CD4-positive, alpha-beta memory T cell (primary cell): Measurements from ENCODE around the gene HGD. TPM values are rescaled to one million over a fixed set of nuclear protein-coding genes. Genes with fewer than 3 reads are reported as not detected.

Experiments
- CTCF ChIA-PET: fragments of 350-600 bp; sonication (Branson Sonifier 250); formaldehyde crosslinking; loops from one replicate; lab custom pipeline; 2021; ENCODE audit warnings: inconsistent platforms; ENCODE audit not compliant: partially characterized antibody; lab: Charles Lee
- POLR2A ChIA-PET: fragments of 350-600 bp; sonication (Branson Sonifier 250); formaldehyde crosslinking; loops from one replicate; lab custom pipeline; 2021; ENCODE audit not compliant: partially characterized antibody; lab: Charles Lee
- DNase-seq, 5 donors: peaks; one replicate each; pipeline versions ENCODE4 v3.0.0 to v3.0.0-alpha.2; 2020 to 2022; ENCODE audit warnings: mixed read lengths in 1 of 5
- H3K27ac ChIP-seq: one replicate; pipeline ENCODE4 v1.7.0; 2013; ENCODE audit warnings: low read depth, low read length
- H3K27me3 ChIP-seq: 2 replicates; pipeline ENCODE4 v1.7.0; 2013; ENCODE audit warnings: mild to moderate bottlenecking, low read length, moderate library complexity; ENCODE audit not compliant: insufficient read depth
- H3K36me3 ChIP-seq: 2 replicates; pipeline ENCODE4 v1.7.0; 2013; ENCODE audit warnings: mild to moderate bottlenecking, low read length, moderate library complexity; ENCODE audit not compliant: insufficient read depth
- H3K4me1 ChIP-seq: 2 replicates; pipeline ENCODE4 v1.7.0; 2013; ENCODE audit warnings: mild to moderate bottlenecking, low read length, moderate library complexity; ENCODE audit not compliant: insufficient read depth
- H3K4me3 ChIP-seq, 2 donors: one replicate each; pipeline ENCODE4 v1.7.0; 2013; ENCODE audit warnings: low read length in 2 of 2, mild to moderate bottlenecking in 1 of 2
- H3K9me3 ChIP-seq, 2 donors: one replicate each; pipeline ENCODE4 v1.7.0; 2013; ENCODE audit warnings: low read length in 2 of 2, control low read depth in 1 of 2; ENCODE audit not compliant: control insufficient read depth in 1 of 2
- H3K27ac Mint-ChIP-seq, 7 donors: one replicate each; pipeline ENCODE4 v1.8.0; 2020 to 2021; ENCODE audit warnings: mixed read lengths in 7 of 7, mild to moderate bottlenecking in 6 of 7, inconsistent platforms in 3 of 7, moderate library complexity in 3 of 7
- H3K27me3 Mint-ChIP-seq, 2 donors: one replicate each; pipeline ENCODE4 v1.8.0; 2020 to 2021; ENCODE audit warnings: mixed read lengths in 2 of 2
- H3K36me3 Mint-ChIP-seq, 2 donors: one replicate each; pipeline ENCODE4 v1.8.0; 2020 to 2021; ENCODE audit warnings: mixed read lengths in 2 of 2, inconsistent platforms in 1 of 2, mild to moderate bottlenecking in 1 of 2
- H3K4me1 Mint-ChIP-seq, 4 donors: one replicate each; pipeline ENCODE4 v1.8.0; 2020 to 2021; ENCODE audit warnings: mixed read lengths in 4 of 4, mild to moderate bottlenecking in 1 of 4
- H3K4me3 Mint-ChIP-seq, 8 donors: one replicate each; pipeline ENCODE4 v1.8.0; 2020 to 2021; ENCODE audit warnings: mixed read lengths in 8 of 8, mild to moderate bottlenecking in 7 of 8, moderate library complexity in 6 of 8, inconsistent platforms in 3 of 8
- H3K9me3 Mint-ChIP-seq, 8 donors: one replicate each; pipeline ENCODE4 v1.8.0; 2020 to 2021; ENCODE audit warnings: mixed read lengths in 8 of 8, mild to moderate bottlenecking in 5 of 8, inconsistent platforms in 3 of 8, moderate library complexity in 1 of 8
- intact Hi-C: fragments of 100-400 bp; cut with micrococcal nuclease; formaldehyde crosslinking; loops from one replicate; pipeline ENCODE4 v1.15.1; 2023
- polyA plus RNA-seq, 2 donors: library from polyadenylated mRNA; unstranded; fragments of 300-500 nt; fragmentation: Illumina TruSeq; gene quantifications; one replicate each; pipeline ENCODE4 v1.2.3, GENCODE V29; 2021
- total RNA-seq, 2 experiments: library from RNA; stranded (reverse); gene quantifications; one replicate each; pipeline ENCODE4 v1.2.3, GENCODE V29; 2021

Gene HGD
- total and polyA plus RNA-seq, 4 experiments from 2014 or later, result 2.6 to 3.0 TPM; not detected in 2

DNA sequence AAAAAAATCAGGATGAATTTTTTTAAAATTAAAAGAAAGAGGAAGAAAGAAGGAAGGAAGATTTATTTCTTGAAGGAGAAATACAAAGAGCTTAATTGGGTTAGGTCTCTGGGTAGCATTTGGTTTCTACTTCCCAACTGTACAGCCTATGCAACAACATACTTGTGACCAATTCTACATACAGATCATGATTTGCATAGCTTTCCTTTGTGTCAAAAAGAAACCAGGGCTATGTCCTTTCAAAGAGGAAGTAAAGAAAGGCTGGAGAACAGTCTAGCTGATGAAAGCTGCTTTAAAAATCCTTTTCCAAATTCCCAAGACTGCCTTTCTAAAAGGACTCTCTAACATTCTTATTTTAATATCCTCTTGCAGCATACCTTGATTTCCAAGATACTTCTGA, 6.1 kb upstream of the HGD start:
- Histone ChIP-seq H3K27me3 (no peaks in the 10 kb centered on the region), H3K4me3 (no peak overlapping the region), H3K9me3 (no peaks in the 10 kb centered on the region), H3K4me1 (no peaks in the 10 kb centered on the region), H3K36me3 (no peaks in the 10 kb centered on the region), H3K27ac (no peak overlapping the region)
- no peak overlapping the region for H3K4me3 Mint-ChIP-seq
- ChIA-PET CTCF (no interaction called here), POLR2A (interaction anchor here (1.1 kb wide), 1 partner anchor 31 kb away, joined by 3 read pairs; no protein-coding TSS in a partner anchor)
- H3K36me3 Mint-ChIP-seq, result peaks cover 33 to 35% of the 10 kb centered on the region in 2 donors
- no peak for DNase-seq
- no peaks in the 10 kb centered on the region for H3K9me3 Mint-ChIP-seq
- H3K4me1 Mint-ChIP-seq, result no peaks in the 10 kb centered on the region
- no peaks in the 10 kb centered on the region for H3K27me3 Mint-ChIP-seq
- no peak overlapping the region for H3K27ac Mint-ChIP-seq
- intact Hi-C loops, result no loop called here

DNA sequence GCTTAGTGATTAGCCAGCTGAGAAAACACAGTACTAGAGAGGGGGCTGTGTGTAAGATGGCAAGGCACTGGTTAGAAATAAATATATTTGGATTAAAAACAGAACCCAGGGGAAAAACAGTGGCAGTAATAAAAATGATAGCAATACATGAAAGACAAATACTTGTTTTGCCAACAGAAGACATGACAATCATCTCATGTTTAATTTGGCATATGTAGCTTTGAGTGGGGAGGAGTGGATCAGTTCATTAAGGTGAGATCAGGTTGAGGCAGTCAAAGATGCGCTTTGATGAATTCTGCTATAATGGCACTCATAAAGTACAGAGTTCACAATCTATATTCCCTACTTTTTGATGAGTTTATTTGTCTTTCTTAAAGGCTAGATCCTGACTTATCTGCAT, 3.4 kb upstream of the HGD start:
- Histone ChIP-seq H3K4me3 (no peak overlapping the region), H3K9me3 (no peaks in the 10 kb centered on the region), H3K4me1 (no peaks in the 10 kb centered on the region), H3K36me3 (no peaks in the 10 kb centered on the region), H3K27me3 (no peaks in the 10 kb centered on the region), H3K27ac (no peak overlapping the region)
- no peak for DNase-seq
- CTCF ChIA-PET, result interaction anchor here (0.9 kb wide), 1 partner anchor 14 kb away, joined by 3 read pairs; no protein-coding TSS in a partner anchor
- Mint-ChIP-seq H3K9me3 (no peaks in the 10 kb centered on the region), H3K27me3 (no peaks in the 10 kb centered on the region), H3K27ac (no peak overlapping the region), H3K4me1 (peaks cover 0 to 1% (median 0%) of the 10 kb centered on the region in 4 donors), H3K36me3 (peaks cover 21 to 25% of the 10 kb centered on the region in 2 donors), H3K4me3 (no peak overlapping the region)
- intact Hi-C loops, result no loop called here
- POLR2A ChIA-PET, result no interaction called here

DNA sequence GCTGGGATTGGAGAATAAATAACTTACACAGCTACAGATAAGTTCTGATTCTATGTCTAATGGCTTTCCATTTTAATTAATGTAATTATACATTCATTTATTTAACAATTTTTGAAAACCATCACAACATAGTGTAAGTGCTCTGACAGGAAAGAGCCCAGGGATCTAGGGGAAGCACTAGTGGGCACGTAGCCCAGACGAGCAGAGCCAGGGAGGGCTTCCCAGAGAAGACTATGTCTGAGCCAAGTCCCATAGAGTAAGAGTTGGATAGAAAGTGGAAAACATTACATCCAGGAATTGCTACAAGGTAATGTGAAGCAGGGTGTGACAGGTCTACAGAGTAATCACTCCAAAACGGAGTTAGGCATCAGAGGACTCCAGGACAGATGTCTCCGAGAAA, 2.9 kb upstream of the HGD start:
- Mint-ChIP-seq H3K4me3 (no peak overlapping the region), H3K36me3 (peaks cover 21 to 24% of the 10 kb centered on the region in 2 donors), H3K4me1 (peaks cover 0 to 1% (median 0%) of the 10 kb centered on the region in 4 donors), H3K27ac (peak overlapping the region in 1 of 7 donors; percentile 49), H3K27me3 (no peaks in the 10 kb centered on the region), H3K9me3 (no peaks in the 10 kb centered on the region)
- Histone ChIP-seq H3K36me3 (no peaks in the 10 kb centered on the region), H3K9me3 (no peaks in the 10 kb centered on the region), H3K27me3 (no peaks in the 10 kb centered on the region), H3K4me3 (no peak overlapping the region), H3K27ac (no peak overlapping the region), H3K4me1 (no peaks in the 10 kb centered on the region)
- DNase-seq, result no peak
- ChIA-PET CTCF (interaction anchor here (0.9 kb wide), 1 partner anchor 14 kb away, joined by 3 read pairs; no protein-coding TSS in a partner anchor), POLR2A (no interaction called here)
- intact Hi-C loops, result no loop called here

DNA sequence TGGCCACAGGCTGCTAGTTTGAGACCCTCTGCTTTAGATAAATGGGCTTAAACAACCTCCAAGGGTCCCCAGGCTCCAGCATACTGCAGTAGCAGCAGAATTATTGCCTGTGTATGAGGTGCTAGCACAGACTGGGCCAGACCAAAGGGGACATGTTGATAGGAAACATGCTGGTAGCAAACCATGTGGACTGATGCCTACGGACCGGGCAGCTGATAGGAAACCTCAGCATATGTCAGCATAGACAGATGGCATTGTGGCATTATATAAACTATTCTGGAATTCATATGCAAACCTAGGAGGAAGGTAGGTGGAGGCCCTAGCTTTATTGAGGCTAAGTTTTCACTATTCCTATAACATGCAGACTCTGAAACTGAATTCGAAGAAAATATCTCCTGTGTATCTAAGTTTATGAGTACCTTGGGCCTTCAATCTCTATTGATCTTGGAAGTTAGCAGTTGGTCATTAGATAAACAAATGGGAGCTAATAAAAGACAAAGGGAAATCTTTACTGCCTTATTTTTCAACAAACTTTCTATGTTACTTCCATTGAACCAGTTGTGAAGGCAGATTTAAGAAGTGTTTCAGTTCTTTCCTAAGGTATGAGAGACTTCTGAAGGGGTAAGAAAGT, 1.7 kb upstream of the HGD start:
- ChIA-PET POLR2A (no interaction called here), CTCF (no interaction called here)
- Mint-ChIP-seq H3K4me3 (no peak overlapping the region), H3K4me1 (peaks cover 0 to 1% (median 0%) of the 10 kb centered on the region in 4 donors), H3K36me3 (peaks cover 14 to 15% of the 10 kb centered on the region in 2 donors), H3K27ac (peak overlapping the region in 1 of 7 donors; percentile 59), H3K9me3 (no peaks in the 10 kb centered on the region), H3K27me3 (no peaks in the 10 kb centered on the region)
- H3K27ac ChIP-seq, result no peak overlapping the region
- no peaks in the 10 kb centered on the region for H3K9me3 ChIP-seq
- H3K36me3 ChIP-seq, result no peaks in the 10 kb centered on the region
- no peaks in the 10 kb centered on the region for H3K27me3 ChIP-seq
- DNase-seq, result no peak
- intact Hi-C loops, result no loop called here
- peaks cover 2% of the 10 kb centered on the region for H3K4me1 ChIP-seq
- H3K4me3 ChIP-seq, result no peak overlapping the region

DNA sequence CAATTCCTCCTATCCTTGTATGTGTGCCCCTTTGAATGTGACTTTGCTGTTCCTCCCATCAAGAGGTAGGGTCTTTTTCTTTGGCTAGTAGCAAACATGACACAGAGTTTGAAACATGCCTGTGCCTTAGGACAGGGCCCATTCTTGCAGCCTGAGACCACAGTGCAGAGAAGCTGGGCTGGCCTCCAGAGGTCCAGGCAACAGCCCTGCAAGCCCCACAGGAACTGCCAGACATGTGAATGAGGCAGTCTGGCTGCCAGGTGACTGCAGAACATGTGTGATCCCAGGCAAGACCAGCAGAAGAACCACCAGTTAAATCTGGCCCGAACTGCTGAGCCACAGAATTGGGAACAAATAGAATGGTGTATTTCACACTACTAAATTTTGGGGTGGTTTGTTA, 1.2 kb upstream of the HGD start:
- Mint-ChIP-seq H3K36me3 (peaks cover 13 to 14% of the 10 kb centered on the region in 2 donors), H3K4me3 (no peak overlapping the region), H3K27ac (peak overlapping the region in 1 of 7 donors; percentile 35), H3K4me1 (peaks cover 0 to 5% (median 3%) of the 10 kb centered on the region in 4 donors), H3K9me3 (peaks cover 0 to 2% (median 0%) of the 10 kb centered on the region in 8 donors), H3K27me3 (no peaks in the 10 kb centered on the region)
- ChIA-PET POLR2A (no interaction called here), CTCF (no interaction called here)
- no peak for DNase-seq
- no peaks in the 10 kb centered on the region for H3K36me3 ChIP-seq
- intact Hi-C loops, result no loop called here
- H3K9me3 ChIP-seq, result no peaks in the 10 kb centered on the region
- no peak overlapping the region for H3K27ac ChIP-seq
- peaks cover 8% of the 10 kb centered on the region for H3K4me1 ChIP-seq
- H3K27me3 ChIP-seq, result no peaks in the 10 kb centered on the region
- H3K4me3 ChIP-seq, result no peak overlapping the region

DNA sequence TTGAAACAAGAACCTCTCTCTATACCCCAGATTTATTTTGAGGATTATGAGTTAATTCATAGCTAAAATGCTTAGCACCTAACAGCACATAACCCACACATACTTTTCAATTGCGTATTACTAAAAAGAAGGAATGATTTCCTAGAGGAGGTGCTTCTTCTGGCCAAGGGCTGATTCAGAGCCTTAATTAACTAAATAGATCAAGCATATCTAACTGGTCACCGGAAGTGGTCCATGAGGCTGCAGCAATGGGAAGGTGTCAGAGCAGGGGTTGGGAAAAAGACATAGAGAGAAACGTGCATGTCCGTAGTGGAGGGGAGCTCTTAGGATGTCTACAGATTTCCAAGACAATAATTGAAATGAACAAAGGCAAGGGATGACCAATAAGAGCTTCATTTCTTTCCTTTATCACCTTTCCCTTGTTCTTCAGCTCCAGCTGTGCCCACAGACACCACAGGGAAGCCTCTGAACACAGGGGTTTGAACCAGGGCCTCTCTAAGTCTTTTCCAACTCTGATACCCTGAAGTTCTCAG, 467 bp downstream of the HGD start:
- H3K27ac Mint-ChIP-seq, result no peak overlapping the region
- peaks cover 0 to 15% (median 10%) of the 10 kb centered on the region in 8 donors for H3K9me3 Mint-ChIP-seq
- Histone ChIP-seq H3K4me1 (peaks cover 8% of the 10 kb centered on the region), H3K27ac (no peak overlapping the region), H3K36me3 (no peaks in the 10 kb centered on the region), H3K9me3 (no peaks in the 10 kb centered on the region), H3K4me3 (no peak overlapping the region), H3K27me3 (no peaks in the 10 kb centered on the region)
- CTCF ChIA-PET, result no interaction called here
- H3K4me1 Mint-ChIP-seq, result peaks cover 0 to 5% (median 4%) of the 10 kb centered on the region in 4 donors
- H3K27me3 Mint-ChIP-seq, result peaks cover under 1 to 2% of the 10 kb centered on the region in 2 donors
- intact Hi-C loops, result no loop called here
- no peak overlapping the region for H3K4me3 Mint-ChIP-seq
- POLR2A ChIA-PET, result no interaction called here
- no peak for DNase-seq
- H3K36me3 Mint-ChIP-seq, result peaks cover 8 to 14% of the 10 kb centered on the region in 2 donors

DNA sequence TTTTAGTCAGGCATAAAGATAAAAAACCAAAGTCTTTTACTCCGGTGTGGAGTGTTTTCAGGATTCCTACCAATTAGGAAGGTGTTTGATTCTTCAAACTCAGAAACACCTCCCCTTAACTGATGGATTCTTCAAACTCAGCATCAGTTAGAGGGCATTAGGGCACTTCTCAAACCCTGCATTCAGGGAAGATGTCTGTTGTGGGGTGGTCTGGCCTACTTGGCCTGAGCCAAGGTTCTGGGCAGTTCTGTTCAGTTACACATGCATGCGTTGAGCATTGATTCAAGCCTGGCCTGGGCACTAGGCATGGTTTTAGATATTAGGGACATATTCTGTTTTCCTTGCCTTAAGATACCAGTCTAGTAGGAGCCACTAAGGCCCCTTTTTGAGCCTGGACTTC, 1.0 kb downstream of the HGD start:
- intact Hi-C loops, result no loop called here
- DNase-seq, result no peak
- Histone ChIP-seq H3K36me3 (no peaks in the 10 kb centered on the region), H3K4me3 (no peak overlapping the region), H3K27me3 (no peaks in the 10 kb centered on the region), H3K4me1 (peaks cover 8% of the 10 kb centered on the region), H3K9me3 (no peaks in the 10 kb centered on the region), H3K27ac (no peak overlapping the region)
- peaks cover 0 to 5% (median 4%) of the 10 kb centered on the region in 4 donors for H3K4me1 Mint-ChIP-seq
- H3K27me3 Mint-ChIP-seq, result peaks cover 4% of the 10 kb centered on the region in 2 donors
- H3K36me3 Mint-ChIP-seq, result peaks cover 2 to 13% of the 10 kb centered on the region in 2 donors
- POLR2A ChIA-PET, result no interaction called here
- peaks cover 0 to 17% (median 12%) of the 10 kb centered on the region in 8 donors for H3K9me3 Mint-ChIP-seq
- no peak overlapping the region for H3K27ac Mint-ChIP-seq
- no peak overlapping the region for H3K4me3 Mint-ChIP-seq
- CTCF ChIA-PET, result no interaction called here
